Keratinocyte (primary cell): ENCODE data around the gene ATP13A1. TPM values are rescaled to one million over a fixed set of nuclear protein-coding genes. Genes with fewer than 3 reads are reported as not detected.
"Not testable (repeated sequence)": the region's sequence is repeated elsewhere in the genome, so short reads cannot be mapped to it uniquely, and the experiment has no call there.

Source experiments
- DNase-seq: peaks from one replicate; pipeline ENCODE4 v3.0.0-alpha.2; 2011; ENCODE audit warnings: low read depth, missing footprints, low spot score
- FAIRE-seq: peaks from 2 replicates; lab custom pipeline; 2011; peaks lifted over from hg19 to GRCh38; lab: Jason Lieb, UNC
- H2AFZ ChIP-seq: 2 replicates; pipeline ENCODE4 v1.6.0; 2012; ENCODE audit warnings: low read length, control low read depth, inconsistent platforms; ENCODE audit not compliant: control insufficient read depth
- H3K27ac ChIP-seq: 2 replicates; pipeline ENCODE4 v1.5.1; 2011; ENCODE audit warnings: low read length; ENCODE audit not compliant: control insufficient read depth, insufficient read depth
- H3K27me3 ChIP-seq: 3 replicates; pipeline ENCODE4 v1.6.0; 2011; ENCODE audit warnings: low read length; ENCODE audit not compliant: control insufficient read depth, insufficient read depth; ENCODE audit errors: extremely low read depth
- H3K36me3 ChIP-seq, 2 experiments: 2 replicates in 1 of 2; 3 replicates in 1 of 2; pipeline ENCODE4 v1.5.1; 2011; ENCODE audit warnings: low read length in 2 of 2, mild to moderate bottlenecking in 1 of 2; ENCODE audit not compliant: control insufficient read depth in 2 of 2, insufficient read depth in 2 of 2; ENCODE audit errors: extremely low read depth in 1 of 2
- H3K4me1 ChIP-seq: 3 replicates; pipeline ENCODE4 v1.5.1; 2011; ENCODE audit warnings: low read length; ENCODE audit not compliant: control insufficient read depth, insufficient read depth; ENCODE audit errors: extremely low read depth
- H3K4me2 ChIP-seq: 3 replicates; pipeline ENCODE4 v1.6.0; 2011; ENCODE audit warnings: low read depth, low read length; ENCODE audit not compliant: control insufficient read depth, insufficient read depth; ENCODE audit errors: extremely low read depth
- H3K4me3 ChIP-seq, 3 experiments: fragments of 200-600 bp in 1 of 3; sonication (generic) in 1 of 3; 2 replicates in 2 of 3; 3 replicates in 1 of 3; pipeline ENCODE4 v1.5.1; 2011 to 2016; ENCODE audit warnings: low read length in 3 of 3, mild to moderate bottlenecking in 3 of 3, control low read depth in 2 of 3, inconsistent platforms in 1 of 3, low read depth in 1 of 3, mixed read lengths in 1 of 3, mixed run types in 1 of 3, moderate library complexity in 1 of 3; ENCODE audit not compliant: control insufficient read depth in 2 of 3, insufficient read depth in 2 of 3; ENCODE audit errors: extremely low read depth in 1 of 3
- H3K79me2 ChIP-seq: 2 replicates; pipeline ENCODE4 v1.6.0; 2012; ENCODE audit warnings: low read length; ENCODE audit not compliant: control insufficient read depth, insufficient read depth
- H3K9ac ChIP-seq: 3 replicates; pipeline ENCODE4 v1.6.0; 2011; ENCODE audit warnings: low read length; ENCODE audit not compliant: control insufficient read depth, insufficient read depth; ENCODE audit errors: extremely low read depth
- H3K9me1 ChIP-seq: 3 replicates; pipeline ENCODE4 v1.6.0; 2011; ENCODE audit warnings: low read length; ENCODE audit not compliant: control insufficient read depth, insufficient read depth; ENCODE audit errors: extremely low read depth
- H3K9me3 ChIP-seq: 2 replicates; pipeline ENCODE4 v1.5.1; 2012; ENCODE audit warnings: low read depth, low read length; ENCODE audit not compliant: control insufficient read depth
- H4K20me1 ChIP-seq: 3 replicates; pipeline ENCODE4 v1.6.0; 2011; ENCODE audit warnings: low read length; ENCODE audit not compliant: control insufficient read depth, insufficient read depth; ENCODE audit errors: extremely low read depth
- CTCF ChIP-seq, 3 experiments: IDR thresholded peaks in 1 of 3; conservative IDR thresholded peaks in 1 of 3; optimal IDR thresholded peaks in 1 of 3; 2 replicates in 2 of 3; 3 replicates in 1 of 3; pipeline versions ENCODE3 to v1.5.1; 2011; ENCODE audit warnings: low read length in 3 of 3, mild to moderate bottlenecking in 3 of 3, moderate library complexity in 2 of 3, control low read depth in 1 of 3, inconsistent platforms in 1 of 3; ENCODE audit not compliant: insufficient read depth in 2 of 3; ENCODE audit errors: extremely low read depth in 1 of 3
- EZH2 ChIP-seq: IDR thresholded peaks from one replicate; pipeline ENCODE4 v1.6.1; 2012; ENCODE audit warnings: inconsistent platforms, mild to moderate bottlenecking, low read length, moderate library complexity
- dilution Hi-C: fragments of 300-500 bp; cut with MboI; formaldehyde crosslinking; loops from one replicate; pipeline ENCODE4 v1.7.0; 2020; ENCODE audit warnings: low sequenced_read_pairs; ENCODE audit not compliant: extremely low pct_ligation_motif_present
- polyA plus RNA-seq, 5 experiments: library from polyadenylated mRNA; depleted of rRNA in 3 of 5; stranded (reverse) in 3 of 5; stranded (forward) in 1 of 5; unstranded in 1 of 5; fragments of >200 nt; gene quantifications; 1 replicate in 1 of 5; 2 replicates in 3 of 5; 3 replicates in 1 of 5; pipeline versions ENCODE4 v1.2.1 to v1.2.3, GENCODE V29; 2011 to 2012; ENCODE audit warnings: missing spikeins in 2 of 5, low read depth in 1 of 5, low replicate concordance in 1 of 5

ATP13A1 gene
- polyA plus RNA-seq, 1 donor (not counting 4 experiments of a cell fraction or from before 2014, with no cell fraction given), result 9.8 TPM

- H3K79me2 ChIP-seq, result peaks cover 18% of the 10 kb centered on the region
- peak within 1 kb of the TSS; percentile 69 for H3K27ac ChIP-seq
- peak within 1 kb of the TSS; percentile 81 for H3K9ac ChIP-seq
- H3K4me3 ChIP-seq, result peak within 1 kb of the TSS; percentile 81 to 82 (median 82)
- dilution Hi-C loops, result no loop called here
- no peak for TF ChIP-seq CTCF (optimal IDR thresholded peaks at IDR 0.05 in 1 of 3, IDR thresholded peaks at IDR 0.05 in 1 of 3, conservative IDR thresholded peaks at IDR 0.05 in 1 of 3; ENCODE audit: extremely low read depth in 1 of 3, insufficient read depth in 2 of 3, low read length in 3 of 3)
- TF ChIP-seq EZH2, result no peak
- H3K9me3 ChIP-seq, result no peaks in the 10 kb centered on the region
- no peaks in the 10 kb centered on the region for H3K9me1 ChIP-seq
- peak; percentile 59 for DNase-seq
- no peaks in the 10 kb centered on the region for H3K27me3 ChIP-seq
- no peaks in the 10 kb centered on the region for H4K20me1 ChIP-seq
- FAIRE-seq, result no peak
- H3K4me1 ChIP-seq, result peaks cover 3% of the 10 kb centered on the region
- peak within 1 kb of the TSS; percentile 78 for H2AFZ ChIP-seq
- H3K4me2 ChIP-seq, result peak within 1 kb of the TSS; percentile 88
- H3K36me3 ChIP-seq, result peaks cover 0 to 2% of the 10 kb centered on the region in 2 experiments
Measured at GRCh38 chr19:19668230-19669012, 4.9 kb upstream of the ATP13A1 start, which contains the start of gene ZNF101. ZNF101 (plus strand) TSS chr19:19668839; CDS start chr19:19668964, 125 bp downstream.

GRCh38 chr19:19665420-19665948 is 2.0 kb upstream of the ATP13A1 start:
- H3K27ac ChIP-seq, H3K9me3 ChIP-seq, H3K9me1 ChIP-seq, DNase-seq, H2AFZ ChIP-seq, H3K9ac ChIP-seq, H3K4me2 ChIP-seq, dilution Hi-C loops, H4K20me1 ChIP-seq, FAIRE-seq, H3K27me3 ChIP-seq, H3K4me3 ChIP-seq: not testable (repeated sequence)
- Histone ChIP-seq H3K79me2 (peaks cover 39% of the 10 kb centered on the region), H3K4me1 (peaks cover 20% of the 10 kb centered on the region), H3K36me3 (peaks cover 0 to 10% of the 10 kb centered on the region in 2 experiments)
